Stimulated activated CD8-positive, alpha-beta memory T cell treated with anti-CD3 and anti-CD28 coated beads, Interleukin-12 subunit alpha, Interleukin-12 subunit beta, amount 100 ng/mL, for 1 hour (primary cell): ENCODE data around the gene TDG.
"Not testable (repeated sequence)": the region's sequence is repeated elsewhere in the genome, so short reads cannot be mapped to it uniquely, and the experiment has no call there.

Source experiments
- DNase-seq: peaks from one replicate; pipeline ENCODE4 v3.0.0-alpha.2; 2020; ENCODE audit warnings: low read depth

TDG gene

DNA sequence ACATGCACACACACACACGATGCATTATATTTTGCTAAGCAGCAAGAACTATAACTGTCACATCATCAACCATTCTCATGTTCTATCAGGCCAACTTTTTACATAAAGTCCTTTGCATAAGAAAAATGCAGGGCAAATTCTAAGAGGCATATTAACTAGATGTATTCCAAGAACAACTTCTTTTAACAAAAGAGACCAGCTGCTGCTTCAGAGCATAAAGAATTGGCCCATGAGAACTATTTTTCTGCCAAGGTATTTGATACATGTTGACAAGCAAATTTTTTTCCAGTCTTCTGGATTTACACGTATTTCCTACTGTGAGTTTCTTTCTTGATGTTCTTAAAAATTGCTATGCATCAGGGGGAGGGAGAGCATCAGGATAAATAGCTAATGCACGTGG, 57.1 kb downstream of the TDG start:
- DNase-seq = no peak

DNA sequence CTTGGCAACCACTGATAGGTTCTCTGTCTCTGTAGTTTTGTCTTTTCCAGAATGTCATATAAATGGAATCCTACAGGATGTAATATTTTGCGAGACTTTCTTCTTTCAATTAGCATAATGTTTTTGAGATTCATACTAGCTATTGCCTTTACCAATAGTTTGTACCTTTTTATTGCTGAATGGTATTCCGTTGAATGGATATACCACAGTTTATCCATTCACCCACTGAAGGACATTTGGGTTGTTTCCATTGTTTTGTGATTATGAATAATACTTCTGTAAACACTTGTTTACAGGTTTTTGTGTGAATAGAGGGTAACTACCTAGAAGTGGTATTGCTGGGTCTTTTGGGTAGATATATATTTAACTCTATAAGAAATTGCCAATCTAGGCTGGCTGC, 58.0 kb downstream of the TDG start:
- no peak for DNase-seq

DNA sequence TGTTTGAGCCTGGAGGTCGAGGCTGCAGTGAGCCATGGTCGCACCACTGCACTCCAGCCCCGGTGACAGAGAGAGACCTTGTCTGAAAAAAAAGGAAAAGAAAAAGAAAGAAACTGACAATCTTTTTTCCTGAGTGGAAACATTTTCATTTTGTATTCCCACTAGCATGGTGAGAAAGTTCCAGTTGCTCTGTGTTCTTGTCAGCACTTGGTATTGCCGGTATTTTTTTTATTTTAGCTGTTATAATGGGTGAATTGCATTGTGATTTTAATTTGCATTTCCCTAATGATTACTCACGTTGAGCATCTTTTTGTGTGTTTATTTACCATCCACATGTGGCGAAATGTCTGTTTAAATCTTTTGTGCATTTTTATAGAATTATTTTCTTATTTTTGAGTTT, 58.7 kb downstream of the TDG start:
- no peak for DNase-seq

DNA sequence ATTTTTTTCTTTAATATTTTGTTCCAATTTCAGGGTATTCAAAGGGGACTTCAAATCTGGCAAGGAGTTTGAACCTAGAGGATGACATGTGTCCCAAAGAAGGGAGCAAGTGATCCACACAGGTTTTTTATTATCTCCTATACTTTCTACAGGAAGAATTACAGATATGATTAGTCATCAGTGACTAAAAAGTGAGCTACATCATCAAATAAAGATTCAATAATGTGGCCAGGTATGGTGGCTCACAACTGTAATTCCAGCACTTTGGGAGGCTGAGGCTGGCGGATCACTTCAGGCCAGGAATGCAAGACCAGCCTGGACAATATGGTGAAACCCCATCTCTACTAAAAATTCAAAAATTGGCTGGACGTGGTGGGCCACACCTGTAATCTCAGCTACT, 60.1 kb downstream of the TDG start:
- no peak for DNase-seq

DNA sequence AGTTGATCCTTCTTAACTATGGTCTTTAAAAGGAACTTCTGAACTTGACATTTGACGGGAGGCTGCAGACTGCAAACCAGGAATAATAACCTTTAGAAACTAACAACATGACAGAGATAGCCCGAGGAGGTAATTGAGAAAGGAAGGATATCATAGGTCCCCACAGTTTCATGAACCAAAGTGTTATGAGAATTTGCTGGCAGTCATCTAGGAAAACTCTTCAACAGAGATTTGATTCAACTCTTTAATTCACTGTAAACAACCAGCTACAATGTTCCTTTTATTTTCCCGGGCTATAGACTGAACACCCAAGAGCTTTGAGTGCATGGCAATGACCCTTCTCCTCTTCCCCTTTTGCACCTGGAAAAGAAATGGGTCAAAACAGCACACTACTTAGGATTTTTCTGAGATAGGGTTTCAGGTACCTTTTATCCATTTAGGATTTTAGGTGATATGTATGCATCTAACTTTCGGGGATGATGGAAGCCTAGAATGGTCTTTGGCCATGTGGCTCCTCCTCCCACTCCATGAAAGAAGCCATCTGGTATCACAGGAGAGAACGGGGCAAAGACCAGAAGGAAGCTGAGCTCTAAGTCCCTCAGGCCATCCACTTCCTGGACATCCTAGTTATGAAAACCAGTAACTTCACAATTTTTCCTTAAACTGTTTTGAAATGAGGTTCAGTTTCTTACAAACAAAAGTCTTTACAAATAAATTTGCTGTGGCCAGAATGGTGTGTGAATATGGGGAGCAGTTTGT, 61.3 kb downstream of the TDG start:
- no peak for DNase-seq

DNA sequence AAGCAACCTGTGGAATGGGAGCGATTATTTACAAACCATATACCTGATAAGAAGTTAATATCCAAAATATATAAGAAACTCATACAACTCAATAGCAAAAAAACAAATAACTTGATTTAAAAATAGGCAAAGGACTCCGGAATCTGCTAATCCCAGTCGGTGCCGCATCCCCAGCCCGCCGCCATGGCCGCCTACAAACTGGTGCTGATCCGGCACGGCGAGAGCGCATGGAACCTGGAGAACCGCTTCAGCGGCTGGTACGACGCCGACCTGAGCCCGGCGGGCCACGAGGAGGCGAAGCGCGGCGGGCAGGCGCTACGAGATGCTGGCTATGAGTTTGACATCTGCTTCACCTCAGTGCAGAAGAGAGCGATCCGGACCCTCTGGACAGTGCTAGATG, 64.9 kb downstream of the TDG start:
- not testable (repeated sequence) for DNase-seq

DNA sequence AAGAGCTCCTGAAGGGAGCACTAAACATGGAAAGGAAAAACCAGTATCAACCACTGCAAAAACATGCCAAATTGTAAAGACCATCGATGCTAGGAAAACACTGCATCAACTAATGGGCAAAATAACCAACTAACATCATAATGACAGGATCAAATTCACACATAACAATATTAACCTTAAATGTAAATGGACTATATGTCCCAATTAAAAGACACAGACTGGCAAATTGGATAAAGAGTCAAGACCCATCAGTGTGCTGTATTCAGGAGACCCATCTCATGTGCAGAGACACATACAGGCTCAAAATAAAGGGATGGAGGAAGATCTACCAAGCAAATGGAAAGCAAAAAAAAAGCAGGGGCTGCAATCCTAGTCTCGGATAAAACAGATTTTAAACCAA, 70.5 kb downstream of the TDG start:
- DNase-seq = not testable (repeated sequence)
